NCI-H345 treated with DMSO at 0.1 percent for 48 hours (cell line): Measurements from ENCODE around the gene SLITRK2.

Experiments
- DNase-seq: peaks from one replicate; lab custom pipeline; 2025; ENCODE audit not compliant: unreplicated experiment; lab: John Stamatoyannopoulos, UW

Gene SLITRK2, protein sequence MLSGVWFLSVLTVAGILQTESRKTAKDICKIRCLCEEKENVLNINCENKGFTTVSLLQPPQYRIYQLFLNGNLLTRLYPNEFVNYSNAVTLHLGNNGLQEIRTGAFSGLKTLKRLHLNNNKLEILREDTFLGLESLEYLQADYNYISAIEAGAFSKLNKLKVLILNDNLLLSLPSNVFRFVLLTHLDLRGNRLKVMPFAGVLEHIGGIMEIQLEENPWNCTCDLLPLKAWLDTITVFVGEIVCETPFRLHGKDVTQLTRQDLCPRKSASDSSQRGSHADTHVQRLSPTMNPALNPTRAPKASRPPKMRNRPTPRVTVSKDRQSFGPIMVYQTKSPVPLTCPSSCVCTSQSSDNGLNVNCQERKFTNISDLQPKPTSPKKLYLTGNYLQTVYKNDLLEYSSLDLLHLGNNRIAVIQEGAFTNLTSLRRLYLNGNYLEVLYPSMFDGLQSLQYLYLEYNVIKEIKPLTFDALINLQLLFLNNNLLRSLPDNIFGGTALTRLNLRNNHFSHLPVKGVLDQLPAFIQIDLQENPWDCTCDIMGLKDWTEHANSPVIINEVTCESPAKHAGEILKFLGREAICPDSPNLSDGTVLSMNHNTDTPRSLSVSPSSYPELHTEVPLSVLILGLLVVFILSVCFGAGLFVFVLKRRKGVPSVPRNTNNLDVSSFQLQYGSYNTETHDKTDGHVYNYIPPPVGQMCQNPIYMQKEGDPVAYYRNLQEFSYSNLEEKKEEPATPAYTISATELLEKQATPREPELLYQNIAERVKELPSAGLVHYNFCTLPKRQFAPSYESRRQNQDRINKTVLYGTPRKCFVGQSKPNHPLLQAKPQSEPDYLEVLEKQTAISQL

DNA sequence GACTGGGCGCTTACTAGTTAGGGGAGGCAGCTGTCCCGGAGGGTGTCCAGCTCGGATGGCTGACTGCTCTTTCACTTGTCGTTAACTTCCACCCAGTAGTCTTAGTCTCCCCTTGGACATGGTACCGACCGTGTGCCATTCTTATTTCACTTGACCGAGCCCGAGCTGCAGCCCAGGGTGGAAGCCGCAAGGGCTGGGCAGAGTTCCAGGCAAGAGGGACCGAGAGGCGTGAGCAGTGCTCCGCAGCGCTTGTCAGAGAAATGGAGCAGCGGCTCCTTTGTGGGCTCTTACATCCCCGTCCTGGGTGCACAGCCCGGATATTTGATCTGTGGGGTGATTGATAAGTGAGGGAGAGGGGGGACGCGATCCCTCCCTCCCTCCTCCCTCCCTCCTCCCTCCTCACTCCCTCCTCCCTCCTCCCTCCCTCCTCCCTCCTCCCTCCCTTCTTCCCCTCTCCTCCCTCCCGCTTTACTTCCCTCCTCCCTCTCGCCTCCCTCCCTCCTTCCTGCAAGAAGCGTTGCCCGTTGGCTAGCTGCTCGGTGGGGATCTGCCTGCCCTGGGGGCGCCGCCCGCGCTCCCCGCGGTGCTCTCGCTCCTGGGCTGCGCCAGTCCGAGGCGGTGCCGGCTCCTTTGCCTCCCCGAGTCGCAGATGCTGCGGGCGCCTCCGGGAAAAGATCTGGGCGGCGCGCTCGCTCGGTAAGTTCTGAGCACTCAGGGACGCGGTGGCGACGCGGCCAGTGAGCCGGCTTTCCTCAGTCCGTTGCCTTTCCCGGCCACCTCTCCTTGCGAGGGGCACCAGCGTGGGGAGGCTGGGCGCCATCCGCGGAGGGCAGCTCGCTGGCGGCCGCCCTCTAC, at the start of gene SLITRK2:
SLITRK2 (plus strand) TSS at position 499 of the 855 bp plus-strand sequence. CDS start 4,597 bp downstream, outside the sequence.
- DNase-seq: no peak

DNA sequence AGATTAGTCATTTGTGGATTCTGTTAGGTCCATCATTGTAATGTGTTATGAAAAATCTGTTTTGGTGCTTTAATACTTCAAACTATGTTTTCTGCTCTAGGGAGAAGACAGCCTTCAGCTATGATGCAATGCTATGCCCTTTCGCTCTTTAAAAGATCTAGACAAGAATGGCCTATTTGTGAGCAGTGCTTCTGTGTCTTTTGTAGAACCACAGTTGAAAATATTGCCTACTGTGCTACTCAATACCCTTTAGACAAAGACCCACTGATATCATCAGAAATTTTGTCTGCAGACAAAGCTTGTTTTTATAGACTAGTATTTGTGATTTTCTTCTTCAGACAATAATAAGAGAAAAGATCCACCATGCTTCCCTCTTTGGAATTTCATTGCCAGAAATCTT, 44.6 kb upstream of the SLITRK2 start:
- no peak for DNase-seq

DNA sequence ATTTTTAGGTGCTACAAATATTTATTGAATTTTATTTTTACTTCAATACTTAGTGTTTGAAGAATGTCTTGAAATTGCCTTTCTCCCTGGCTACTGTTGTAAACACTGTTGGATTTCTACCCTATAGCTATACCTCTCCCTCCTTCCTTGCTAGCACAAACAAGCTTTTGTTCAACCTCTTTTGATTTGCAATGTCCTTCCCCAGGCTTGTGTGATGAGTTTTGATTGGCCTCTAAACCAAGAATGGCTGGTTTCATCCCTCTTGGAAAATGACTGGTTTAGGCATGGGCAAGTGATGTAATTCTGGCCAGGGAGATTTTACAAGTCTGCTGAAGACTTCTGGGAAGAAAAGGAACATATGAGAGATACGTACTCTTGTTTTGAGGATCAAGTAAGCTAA, 25.3 kb upstream of the SLITRK2 start:
- DNase-seq: no peak

DNA sequence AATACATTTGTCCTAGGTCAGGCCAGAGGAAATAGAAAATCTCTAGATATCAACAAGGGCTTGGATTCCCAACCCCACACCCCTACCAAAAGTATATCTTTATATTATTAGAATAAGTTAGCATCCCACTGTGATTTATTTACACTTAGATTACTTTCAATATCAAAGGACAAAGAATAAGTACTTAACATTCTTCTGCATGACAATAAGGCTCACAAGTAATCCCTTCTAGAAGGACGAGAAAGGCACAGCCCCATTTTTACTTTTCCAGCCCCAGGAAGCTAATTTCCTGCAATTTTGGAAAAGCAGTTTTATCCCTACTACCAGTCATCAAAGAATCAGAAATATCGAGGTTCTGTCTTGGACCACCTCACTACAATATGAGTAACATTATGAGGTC, 14.1 kb upstream of the SLITRK2 start:
- DNase-seq: no peak

DNA sequence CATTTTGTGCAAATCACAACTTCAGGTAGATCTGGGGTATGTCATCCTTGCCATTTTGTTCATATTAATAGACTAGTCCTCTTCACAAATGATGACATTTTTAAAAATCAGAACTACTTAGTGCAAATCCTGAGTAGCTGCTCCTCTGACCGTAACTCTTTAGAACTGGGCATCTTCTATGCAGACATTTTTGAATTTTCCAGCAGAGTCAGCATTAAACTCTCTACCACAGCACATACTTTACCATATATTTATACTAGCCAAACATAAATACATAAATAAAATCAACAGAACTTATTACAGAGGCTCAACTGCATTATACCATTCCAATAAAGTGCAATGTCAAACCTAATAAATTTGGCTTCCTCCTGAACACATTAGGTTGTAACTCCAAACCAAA, 4.5 kb upstream of the SLITRK2 start:
- DNase-seq: no peak

DNA sequence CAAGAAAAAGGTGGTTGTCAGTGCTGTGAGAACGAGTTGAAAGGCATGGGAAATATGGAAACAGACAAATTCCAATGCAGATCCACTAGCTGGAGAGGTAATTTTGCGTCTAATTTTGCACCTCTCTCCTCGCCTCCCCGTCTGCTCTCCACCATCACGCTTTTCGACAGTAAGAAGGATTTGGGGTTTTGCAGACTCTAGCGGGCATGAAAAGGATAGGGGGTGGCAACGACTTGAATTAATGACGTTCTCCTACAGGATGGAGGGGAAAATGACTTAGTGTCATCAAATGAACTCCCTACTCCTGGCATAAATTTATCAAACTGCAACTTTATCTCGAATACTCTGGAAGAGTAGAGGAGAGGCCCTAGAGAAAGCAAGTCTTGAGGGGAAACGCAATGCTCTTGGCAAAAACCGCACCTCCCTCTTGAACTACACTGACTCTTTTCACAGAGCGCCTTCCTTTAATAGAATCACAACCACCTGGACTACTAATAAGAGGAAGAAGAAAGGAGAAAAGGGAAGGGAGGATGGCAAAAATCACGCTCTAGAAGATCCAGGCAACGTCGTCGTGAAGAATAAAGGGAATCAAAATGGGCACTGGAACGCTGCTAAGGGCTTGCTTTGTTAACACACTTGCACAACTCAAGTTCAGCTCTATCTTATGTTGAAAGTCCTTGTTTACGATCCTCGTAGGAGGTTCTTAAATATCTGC, 871 bp upstream of the SLITRK2 start:
- no peak for DNase-seq

DNA sequence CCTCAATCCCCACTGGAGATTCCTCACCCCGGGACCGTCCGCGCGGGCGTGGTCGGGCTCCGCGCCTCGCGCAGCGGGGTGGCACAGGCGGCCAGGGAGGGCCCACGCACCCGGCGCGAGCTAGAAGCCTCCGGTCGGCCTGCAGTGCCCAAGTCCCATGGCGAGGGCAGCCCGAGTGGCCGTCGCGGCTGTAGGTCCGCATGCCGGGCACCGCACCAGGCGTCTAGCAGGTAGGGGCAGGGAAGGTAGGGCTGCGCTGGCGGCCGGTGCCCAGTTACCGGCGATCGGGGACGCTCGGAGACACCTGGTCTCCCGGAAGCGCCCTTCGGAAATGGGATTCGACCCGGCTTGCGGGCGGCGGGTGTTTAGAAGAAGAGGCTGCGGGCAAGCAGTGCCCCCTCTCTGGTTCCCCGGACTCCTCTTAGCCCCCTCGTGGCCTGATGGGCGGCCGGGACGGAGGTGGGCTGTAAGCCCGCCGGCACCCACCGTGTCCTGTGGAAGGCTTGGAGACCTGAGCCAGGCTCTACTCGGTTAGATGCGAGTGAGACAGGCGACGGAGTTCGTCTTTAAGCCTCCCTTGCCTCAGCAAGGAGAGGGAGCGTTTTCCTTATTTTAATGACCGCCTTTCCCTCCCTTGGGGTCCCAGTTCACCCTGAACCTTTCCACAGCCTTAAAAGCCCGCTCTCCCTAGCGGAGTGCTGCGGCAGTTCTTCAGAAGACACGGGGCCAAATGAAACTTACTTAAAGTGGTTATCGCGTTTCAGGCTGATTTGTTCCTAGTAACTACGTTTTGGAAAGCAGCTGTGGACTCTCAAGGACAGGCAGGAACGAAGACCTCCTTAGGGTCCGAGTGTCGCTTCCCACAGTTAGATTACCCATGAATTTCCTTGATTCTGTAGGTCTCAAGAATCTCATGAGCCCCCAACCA, 821 bp downstream of the SLITRK2 start:
- DNase-seq: no peak

DNA sequence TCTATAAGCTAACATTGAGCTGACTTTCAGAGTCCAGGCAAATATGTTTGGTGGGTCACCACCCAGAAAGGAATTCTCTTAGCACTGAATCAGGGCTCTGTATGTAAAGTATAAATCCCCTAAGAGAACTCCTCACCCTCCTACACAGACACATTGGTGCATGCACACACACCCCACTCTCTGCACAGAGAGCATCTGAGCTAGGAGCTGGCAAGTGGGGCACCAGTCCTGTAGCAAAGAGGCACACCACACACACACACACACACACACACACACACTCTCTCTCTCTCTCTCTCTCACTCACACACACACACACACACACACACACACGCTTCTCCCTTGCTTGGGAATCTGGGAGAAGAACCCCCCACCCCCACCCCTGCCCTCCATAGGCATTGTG, 3.2 kb downstream of the SLITRK2 start:
- DNase-seq: no peak

DNA sequence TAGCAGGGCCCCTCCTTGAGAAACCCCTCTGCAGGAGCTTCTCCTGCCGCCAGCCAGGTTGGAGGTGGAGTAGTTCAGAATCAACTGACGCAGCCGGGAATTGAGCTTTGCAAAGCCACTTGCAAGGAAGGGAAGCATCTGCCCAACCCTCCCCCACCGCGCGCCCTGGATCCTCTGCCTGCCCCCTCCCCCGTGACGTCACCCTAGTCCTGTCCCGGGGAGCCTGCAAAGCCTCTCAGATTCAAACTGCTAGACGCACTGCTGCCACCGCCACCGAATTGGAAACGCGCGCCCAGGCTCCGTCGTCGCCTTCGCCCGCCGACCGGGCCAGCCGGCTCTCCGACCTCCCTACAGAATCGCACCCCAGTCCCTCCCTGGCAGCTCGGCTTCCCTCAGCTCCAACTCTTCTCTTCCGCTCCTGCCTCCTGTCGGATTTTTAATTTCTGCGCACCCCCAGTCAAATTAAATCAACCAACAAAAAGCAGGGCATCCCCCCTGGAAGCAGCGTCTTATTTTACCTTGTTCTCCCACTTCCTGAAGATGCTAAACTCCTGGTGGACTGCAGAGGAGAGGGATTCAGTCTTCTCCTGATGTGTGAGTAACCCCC, 3.8 kb downstream of the SLITRK2 start:
- no peak for DNase-seq

DNA sequence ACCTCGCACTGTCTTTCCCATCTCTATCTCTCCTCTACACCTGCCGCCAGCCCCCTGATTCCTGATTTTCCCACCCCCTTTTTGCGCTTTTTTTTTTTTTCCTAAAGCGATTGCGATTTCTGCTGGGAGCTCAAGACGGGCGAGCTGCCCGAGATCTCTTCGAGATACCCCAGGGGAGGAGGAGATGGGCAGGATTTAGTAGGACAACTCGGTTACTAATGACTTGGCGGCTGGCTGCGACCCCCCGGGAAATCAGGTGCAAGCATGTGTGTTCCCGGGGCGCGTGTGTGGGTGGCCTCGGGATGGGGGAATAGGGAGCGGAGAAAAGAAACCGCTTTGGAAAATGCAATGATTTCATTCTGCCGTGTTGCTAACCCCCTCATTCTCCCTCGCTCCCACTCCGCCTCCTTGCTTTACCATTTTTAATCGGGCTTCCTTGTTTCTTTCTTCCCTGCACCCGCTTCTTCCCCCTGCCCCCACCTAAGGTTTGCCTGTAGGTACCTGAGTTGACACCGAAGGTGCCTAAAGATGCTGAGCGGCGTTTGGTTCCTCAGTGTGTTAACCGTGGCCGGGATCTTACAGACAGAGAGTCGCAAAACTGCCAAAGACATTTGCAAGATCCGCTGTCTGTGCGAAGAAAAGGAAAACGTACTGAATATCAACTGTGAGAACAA, 4.4 kb downstream of the SLITRK2 start:
- DNase-seq: no peak

DNA sequence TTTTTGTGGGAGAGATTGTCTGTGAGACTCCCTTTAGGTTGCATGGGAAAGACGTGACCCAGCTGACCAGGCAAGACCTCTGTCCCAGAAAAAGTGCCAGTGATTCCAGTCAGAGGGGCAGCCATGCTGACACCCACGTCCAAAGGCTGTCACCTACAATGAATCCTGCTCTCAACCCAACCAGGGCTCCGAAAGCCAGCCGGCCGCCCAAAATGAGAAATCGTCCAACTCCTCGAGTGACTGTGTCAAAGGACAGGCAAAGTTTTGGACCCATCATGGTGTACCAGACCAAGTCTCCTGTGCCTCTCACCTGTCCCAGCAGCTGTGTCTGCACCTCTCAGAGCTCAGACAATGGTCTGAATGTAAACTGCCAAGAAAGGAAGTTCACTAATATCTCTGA, 5.5 kb downstream of the SLITRK2 start:
- DNase-seq: no peak

DNA sequence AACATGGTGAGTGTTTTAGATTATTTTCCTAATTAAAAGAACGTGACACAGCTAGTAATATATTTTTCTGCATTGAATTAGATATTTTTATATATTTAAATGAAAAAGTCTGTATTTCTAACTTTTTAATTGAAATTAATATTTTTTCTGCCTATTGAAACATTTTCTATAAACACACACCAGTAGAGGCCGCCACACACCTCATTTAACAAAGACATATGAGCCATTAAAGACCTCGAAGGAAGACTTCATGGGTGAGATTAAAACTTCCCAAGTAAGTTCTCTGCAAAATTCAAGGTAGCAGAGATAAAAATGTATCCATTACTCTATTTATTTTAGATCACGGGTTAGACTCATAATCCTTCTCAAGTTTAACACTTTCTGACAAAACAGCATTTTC, 8.3 kb downstream of the SLITRK2 start:
- DNase-seq: no peak

DNA sequence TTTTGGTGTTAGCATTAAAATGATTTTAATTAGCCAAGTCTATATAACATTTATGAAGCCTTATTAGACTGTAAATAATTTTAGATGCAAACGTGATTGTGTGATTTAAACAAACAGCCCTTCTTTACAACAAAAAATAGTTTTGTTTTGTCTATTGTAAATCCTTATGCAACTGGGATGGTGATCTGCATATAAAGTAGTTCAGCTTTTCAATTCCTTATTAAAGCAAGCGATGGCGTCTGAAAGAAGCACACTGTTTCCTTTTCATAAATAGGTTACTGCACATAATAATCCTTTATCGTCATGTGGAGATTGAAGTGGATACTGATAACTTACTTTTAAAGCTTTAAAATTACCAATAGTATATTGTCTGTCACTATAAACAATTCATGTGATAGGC, 8.8 kb downstream of the SLITRK2 start:
- DNase-seq: no peak

DNA sequence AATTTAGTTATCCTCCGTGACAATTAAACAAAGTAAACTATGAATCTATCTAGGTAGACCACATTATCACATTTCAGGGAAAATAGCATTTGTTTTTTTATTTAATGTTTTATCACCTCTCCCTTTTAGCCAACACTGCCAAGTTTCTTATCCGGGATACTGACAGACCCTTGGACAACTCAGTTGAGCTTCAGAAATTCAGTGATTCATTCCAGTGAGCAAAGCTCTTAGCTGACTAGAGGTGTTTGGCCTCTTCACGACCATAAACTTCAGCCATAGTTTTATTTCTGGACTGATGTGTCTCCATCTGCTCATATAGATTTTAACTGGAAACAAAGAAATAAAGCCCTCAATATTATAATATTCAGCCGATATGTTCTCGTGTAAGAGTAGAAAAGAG, 15.2 kb downstream of the SLITRK2 start:
- no peak for DNase-seq

DNA sequence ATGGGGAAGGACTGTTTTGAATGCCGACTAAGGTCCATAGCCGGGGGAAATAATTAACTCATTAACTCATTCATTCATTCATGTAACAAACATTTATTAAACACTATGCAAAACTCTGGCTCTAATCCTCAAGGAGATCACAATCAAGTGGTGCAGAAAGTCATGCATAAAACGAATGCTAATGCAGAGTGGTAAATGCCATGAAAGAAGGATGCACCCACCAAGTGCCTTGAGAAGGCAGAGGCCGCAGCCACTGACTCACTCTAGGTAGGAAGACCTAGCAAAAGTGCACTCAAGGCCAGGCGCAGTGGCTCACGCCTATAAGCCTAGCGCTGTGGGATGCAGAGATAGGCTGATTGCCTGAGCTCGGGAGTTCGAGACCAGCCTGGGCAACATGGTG, 22.9 kb downstream of the SLITRK2 start:
- no peak for DNase-seq

DNA sequence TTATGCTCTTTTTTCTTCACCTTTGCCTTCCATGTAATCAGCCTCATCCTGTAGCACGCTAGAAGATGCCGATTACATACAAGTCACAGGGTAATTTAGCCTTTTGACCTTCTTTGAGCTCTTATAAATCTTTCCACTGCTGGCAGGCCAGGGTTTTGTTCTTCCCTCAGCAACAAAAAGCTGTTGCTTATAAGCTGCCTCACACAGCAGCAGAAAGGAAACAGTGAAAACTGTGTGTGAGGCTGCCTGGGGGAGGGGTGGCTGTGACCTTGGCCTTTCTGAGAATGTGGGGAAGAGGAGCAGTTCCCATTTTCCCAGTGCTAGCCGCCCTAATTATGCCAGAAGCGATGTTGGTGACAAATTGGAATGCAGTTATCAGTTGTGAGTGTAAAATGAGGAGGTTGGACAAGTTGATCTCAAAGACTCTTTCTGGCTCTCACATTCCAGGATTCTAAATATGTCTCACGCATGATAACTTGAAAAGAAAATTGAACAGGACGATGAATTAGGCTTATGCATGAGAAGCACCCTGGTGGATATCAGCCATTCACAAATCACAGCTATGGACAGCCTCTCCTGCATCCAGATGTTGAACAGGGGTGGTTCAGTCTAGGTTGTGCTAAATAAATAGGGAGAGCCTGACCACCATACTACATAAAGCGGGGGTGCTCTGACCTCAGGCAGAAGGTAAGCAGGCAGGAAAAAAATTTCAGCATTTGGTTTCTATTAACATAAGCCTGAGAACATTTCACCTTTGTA, 25.7 kb downstream of the SLITRK2 start:
- no peak for DNase-seq

DNA sequence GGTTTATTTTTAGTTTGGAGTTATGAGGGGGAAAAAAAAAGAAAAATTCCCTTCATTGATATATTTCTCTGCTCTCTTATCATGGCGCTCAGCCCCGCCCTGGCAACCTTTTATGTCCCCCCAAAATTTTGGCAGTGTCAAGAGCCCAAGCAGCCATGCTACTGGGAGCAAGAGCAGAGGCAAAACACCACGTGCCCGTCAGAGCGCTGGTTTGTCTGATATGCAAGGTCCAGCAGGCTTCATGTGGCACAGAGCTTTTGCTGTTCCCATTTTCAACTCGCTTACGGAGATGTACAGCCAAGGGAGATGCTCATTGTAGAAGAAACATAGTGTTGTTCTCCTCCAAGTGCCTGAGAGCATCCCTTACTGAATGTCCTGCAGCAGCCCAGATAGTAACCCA, 27.3 kb downstream of the SLITRK2 start:
- DNase-seq: no peak

DNA sequence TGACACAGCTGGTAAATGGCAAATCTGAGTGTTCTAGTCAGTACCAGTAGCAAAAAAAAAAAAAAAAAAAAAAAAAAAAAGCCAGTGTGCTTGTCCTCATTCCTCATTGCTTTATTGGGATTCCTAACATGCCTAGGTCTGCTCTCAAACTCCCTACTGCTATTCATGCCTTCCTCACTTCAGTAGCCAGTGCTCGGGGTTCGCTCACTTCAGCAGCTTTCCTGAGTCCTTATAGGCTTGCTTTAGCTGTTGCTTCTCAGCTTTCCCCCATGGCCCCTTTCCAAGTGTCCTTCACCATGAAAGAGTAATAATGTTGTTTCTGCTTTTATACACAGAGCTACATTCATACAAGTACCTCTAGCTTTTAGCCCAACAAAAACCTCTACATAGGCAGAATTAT, 30.8 kb downstream of the SLITRK2 start:
- no peak for DNase-seq
